Raji (cell line): ENCODE results near the gene ALAD.

Experiments
- POLR2A ChIP-seq: IDR thresholded peaks from 2 replicates; pipeline ENCODE4 v1.6.1; 2011; ENCODE audit warnings: low read depth, low read length, control low read depth; ENCODE audit not compliant: insufficient read depth

The ALAD gene

DNA sequence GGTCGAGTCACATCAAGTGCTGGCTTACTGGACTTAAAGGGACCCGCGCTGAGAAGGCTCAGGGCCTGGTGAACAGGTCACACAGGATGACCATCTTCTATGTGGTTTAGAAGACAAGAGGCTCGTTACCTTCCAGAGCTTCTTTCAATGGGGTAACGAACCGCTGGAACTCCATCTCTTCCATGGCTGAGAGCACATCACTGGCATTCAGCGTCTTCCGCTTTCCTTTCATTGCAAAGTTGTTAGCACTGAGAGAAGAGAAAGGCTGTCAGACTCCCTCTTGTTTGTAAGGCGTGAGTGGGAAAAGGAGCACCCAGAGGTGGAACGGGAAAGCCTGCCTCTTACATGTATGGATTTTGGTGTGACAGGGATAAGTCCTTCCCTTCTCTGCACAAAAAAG, 8.4 kb upstream of the ALAD start:
- TF ChIP-seq POLR2A, result no peak

DNA sequence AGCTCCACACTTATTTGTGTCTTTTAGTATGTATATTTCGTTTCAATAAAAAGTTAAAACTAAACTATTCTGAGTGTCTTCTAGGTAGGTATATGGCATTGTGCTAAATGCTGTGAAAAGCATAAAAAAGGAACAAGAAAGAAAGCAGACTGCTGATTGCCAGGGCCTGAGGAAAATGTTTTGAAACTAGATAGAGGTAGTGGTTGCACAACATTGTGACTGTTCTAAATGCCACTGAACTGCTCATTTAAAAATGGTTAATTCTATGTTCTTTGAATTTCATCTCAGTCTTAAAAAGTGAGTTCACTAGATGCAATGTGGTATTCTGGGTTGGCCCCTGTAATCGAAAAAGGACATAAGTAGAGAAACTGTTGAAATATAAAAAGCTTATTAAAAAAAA, 2.6 kb upstream of the ALAD start:
- TF ChIP-seq POLR2A, result no peak

GRCh38 chr9:113399646-113400200, 1.4 kb downstream of the ALAD start:
- no peak for TF ChIP-seq POLR2A

GRCh38 chr9:113398796-113399195, 2.3 kb downstream of the ALAD start:
- TF ChIP-seq POLR2A, result no peak

GRCh38 chr9:113397203-113397631, 3.9 kb downstream of the ALAD start:
- no peak for TF ChIP-seq POLR2A

GRCh38 chr9:113395000-113395861, 5.9 kb downstream of the ALAD start:
- no peak for TF ChIP-seq POLR2A

GRCh38 chr9:113393281-113393680, 7.8 kb downstream of the ALAD start:
- no peak for TF ChIP-seq POLR2A

- TF ChIP-seq POLR2A, result no peak
Measured at GRCh38 chr9:113391917-113392316, 9.2 kb downstream of the ALAD start.

DNA sequence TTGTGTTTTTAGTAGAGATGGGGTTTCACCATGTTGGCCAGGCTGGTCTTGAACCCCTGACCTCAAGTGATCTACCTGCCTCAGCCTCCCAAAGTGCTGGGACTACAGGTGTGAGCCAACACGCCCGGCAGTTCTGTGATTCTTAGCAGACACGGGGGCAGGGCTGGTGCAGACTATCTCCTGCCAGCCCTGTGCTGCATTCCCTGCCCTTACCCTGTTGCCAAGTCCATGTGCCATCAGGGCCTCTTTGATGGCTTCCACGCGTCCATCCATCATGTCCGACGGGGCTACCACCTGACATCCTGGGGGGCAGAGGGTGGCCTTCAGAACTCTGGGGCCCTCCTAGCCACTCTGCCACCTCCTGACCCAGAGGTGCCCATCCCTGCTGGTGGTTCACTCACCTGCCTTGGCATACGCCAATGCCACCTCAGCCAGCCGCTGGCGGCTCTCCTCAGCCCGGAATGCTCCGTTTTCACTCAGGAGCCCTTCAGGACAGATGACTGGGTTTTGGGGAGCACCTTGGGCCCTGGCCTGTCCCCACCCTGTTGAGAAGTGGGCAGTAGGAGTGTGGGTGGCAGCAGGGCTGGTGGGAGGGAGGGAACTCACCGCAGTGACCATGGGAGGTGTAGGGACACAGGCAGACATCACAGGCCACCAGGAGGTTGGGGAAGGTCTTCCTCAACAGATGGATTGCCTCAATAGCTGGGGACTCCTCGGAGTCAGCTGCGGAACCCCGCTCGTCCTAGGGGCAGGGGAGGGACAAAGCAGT, 10.7 kb downstream of the ALAD start:
- no peak for TF ChIP-seq POLR2A

DNA sequence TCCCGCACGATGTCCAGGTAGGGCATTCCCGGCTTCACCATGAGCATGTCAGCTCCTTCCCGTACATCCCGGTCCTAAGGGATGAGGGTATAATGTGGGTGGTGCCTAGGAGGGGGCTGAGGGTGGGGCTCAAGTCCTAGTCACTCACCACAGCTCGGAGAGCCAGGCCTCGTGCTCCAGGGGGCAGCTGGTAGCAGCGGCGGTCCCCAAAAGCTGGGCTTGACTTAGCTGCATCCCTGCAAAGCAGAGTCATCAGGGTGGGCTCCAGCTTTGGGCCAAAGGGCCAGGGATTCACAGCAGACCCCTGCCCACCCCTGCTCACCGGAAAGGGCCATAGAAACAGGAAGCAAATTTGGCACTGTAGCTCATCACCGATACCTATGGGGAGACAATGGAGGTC, 11.6 kb downstream of the ALAD start:
- TF ChIP-seq POLR2A, result no peak

GRCh38 chr9:113388833-113389232, 12.3 kb downstream of the ALAD start:
- no peak for TF ChIP-seq POLR2A

- TF ChIP-seq POLR2A, result no peak
Measured at GRCh38 chr9:113387560-113388230, 13.4 kb downstream of the ALAD start.

DNA sequence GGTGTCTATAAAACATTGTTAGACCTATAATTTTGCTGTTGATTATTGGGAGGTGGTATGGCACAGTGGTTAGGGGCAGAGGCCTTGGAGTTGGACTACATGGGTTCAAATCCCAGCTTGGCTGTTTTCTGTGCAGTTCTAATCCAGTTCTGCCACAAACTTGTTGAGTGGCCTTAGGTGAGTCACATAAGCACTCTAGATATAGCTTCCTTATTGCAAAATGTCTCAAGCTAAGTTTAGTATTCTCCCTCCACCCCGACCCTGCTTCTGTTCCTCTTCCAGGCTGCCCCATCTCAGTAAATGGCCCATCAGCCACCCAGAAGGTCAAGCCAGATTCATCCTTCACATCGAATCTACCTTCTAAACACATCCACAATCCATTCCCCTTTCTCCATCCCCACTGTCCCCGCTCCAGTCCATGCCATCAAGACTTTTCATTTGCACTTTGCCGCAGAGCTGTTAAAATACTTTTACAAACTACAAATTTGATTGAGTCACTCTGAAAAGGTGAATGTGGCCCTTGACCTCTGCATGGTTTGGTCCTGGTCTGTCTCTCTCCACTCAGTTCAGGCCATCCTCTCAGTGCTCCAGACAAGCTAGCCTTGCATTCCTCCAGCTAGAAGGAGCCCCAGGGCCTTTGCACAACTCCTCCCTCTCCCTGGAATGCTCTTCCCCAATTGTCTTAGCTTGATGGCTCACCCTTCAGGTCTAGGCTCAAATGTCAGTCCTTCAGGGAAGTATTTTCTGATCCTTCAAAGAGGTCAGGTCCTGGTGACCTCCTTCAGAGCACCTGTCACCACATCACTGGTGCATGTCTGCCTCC, 14.3 kb downstream of the ALAD start:
- TF ChIP-seq POLR2A, result no peak

GRCh38 chr9:113381909-113382411, 19.1 kb downstream of the ALAD start:
- no peak for TF ChIP-seq POLR2A

DNA sequence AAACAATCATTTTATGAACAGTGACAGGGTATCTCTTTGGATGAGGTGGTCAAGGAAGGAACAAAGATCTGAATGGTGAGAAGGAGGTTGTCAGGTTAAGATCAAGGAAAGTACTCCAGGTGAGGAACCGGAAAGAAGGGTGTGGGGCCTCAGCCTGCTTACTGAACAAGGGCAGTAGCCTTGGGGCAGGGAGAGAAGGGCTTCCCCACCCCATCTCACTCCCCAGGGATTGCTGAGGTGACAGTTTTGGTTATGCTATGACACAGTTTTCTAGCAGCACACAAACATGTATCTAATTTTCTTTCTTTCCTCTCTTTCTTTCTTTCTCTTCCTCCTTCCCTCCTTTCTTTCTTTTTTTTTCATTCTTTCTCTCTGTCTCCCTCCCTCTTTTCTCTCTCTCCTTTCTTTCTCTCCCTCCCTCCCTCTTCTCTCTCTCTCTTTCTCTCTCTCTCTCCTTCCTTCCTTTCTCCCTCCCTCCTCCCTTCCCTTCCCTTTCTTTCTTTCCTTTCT, 20.2 kb downstream of the ALAD start:
- TF ChIP-seq POLR2A, result no peak
